GM12874 (cell line): ENCODE measurements around the gene TRMT61A.

ENCODE experiments used
- CTCF ChIP-seq: IDR thresholded peaks from 2 replicates; pipeline ENCODE4 v1.5.1; 2011; ENCODE audit warnings: low read depth, mild to moderate bottlenecking, control low read depth, low read length, moderate library complexity; ENCODE audit not compliant: insufficient read depth

The TRMT61A gene

GRCh38 chr14:103537175-103537990 is 8.4 kb downstream of the TRMT61A start:
- no peak for TF ChIP-seq CTCF

- TF ChIP-seq CTCF: no peak
Measured at GRCh38 chr14:103538291-103539055, 9.5 kb downstream of the TRMT61A start.

GRCh38 chr14:103539056-103539825 is 10.2 kb downstream of the TRMT61A start:
- TF ChIP-seq CTCF: no peak

DNA sequence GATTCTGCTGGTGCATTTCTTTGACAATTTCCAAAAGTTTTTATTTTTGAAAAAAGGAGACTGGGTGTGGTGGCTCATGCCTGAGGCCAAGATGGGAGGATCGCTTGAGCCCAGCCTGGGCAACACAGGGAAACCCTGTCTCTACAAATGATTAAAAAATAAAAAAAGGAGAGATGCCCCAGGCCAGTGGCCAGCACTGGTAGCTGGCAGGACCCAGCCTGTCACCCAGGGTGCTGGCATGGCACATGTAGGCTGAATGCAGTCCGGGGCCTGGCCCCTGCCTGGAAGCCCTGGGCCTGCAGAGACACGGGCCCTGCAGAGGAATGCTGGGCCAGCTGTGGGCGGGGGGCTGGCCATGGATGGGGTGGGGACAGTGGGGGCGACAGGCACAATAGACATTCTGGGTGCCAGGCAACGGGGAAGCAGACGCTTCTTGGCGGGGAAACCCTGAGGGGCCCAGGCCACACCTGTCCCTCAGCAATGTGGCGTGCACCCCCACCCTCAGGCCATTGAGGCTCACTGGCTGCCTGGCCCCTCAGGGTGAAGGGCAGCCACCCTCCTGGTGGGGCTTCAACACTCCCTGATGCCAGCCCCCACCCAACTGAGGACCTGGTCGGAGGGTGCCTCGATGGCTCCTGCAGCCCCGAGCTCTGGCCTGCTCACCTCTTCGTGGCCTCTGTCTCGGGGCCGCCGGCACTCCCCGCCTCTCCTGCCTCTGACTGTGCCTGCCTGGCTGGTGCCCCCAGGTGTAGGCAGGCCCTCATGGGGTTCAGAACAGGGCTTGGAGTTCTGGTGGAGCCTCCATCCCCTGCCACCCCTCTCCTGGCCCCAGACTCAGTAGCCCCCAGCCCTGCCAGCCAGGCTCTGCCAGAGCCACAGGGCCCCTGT is 12.1 kb downstream of the TRMT61A start:
- no peak for TF ChIP-seq CTCF

DNA sequence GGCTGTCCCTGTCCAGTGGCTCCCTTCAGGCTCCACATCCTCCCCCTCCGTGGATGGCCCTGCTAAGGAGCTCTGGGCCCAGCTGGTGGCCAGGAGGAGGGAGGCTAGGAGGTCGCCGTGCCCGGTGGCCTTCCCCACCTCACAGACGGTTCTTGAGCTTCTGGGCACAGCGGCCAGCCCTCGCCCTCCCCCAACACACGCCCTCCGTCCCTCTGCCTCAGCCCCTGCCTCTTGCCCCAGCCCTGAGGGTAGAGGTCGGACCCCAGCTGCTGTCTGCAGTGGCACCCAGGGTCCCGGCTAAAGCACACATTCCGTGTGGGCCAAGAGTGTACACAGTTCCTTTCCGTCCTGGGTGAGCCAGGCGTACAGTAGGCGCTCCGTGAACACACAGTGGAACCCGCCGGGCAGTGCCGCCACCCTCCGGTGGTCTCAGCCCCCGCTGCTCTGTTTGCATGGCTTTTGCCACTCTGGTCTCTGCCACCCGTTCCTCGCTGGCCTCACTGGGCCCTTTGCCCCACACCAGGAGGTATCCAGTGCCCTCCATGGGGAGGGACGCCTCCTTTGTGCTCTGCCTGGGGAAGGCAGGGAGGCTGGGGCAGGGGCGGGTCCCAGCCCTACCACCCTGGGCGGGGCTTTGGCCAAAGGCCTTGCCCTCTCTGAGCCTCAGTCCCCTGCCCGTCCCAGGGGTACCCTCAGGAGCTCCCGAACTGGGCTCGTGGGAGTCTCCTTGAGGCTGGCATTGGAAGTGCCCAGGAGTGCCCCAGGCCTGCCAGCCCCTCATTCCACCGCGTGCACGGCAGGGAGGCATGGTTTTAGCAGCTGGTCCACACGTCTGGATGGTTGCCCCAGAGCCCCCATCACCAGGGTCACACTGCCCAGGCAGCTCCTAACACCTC is 13.0 kb downstream of the TRMT61A start:
- no peak for TF ChIP-seq CTCF

DNA sequence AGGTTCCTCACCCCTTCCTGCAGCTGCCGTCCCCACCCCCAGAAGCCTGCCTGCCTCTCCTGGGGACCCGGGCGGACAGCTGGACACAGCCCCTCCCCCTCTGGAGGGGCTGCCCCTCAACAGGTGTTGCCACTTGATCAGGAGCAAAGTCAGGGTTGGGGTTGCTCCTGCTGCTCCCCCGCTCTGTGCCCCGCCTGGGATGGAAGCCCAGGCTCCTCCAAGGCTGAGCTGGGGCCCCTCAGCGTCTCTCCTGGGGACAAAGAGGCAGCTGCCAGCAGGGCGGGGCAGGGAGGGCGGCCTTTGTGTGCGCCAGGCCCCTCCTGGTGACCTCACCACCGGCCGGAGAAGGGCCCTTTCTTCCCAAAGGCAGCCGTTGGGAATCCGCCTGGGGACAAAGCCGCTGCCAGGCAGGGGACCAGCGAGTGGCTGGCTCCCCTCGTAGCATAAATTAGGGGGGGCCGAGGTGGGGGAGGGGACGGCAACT is 13.7 kb downstream of the TRMT61A start:
- no peak for TF ChIP-seq CTCF
